NCI-H82 treated with DMSO at 0.1 percent for 48 hours (cell line): ENCODE results near the gene PDGFD.

Experiments used
- DNase-seq: peaks from one replicate; lab custom pipeline; 2025; ENCODE audit not compliant: unreplicated experiment; lab: John Stamatoyannopoulos, UW

PDGFD gene

GRCh38 chr11:103963648-103964047 is 200.3 kb downstream of the PDGFD start:
- DNase-seq: no peak

- no peak for DNase-seq
Observed at GRCh38 chr11:103961010-103961409, 202.9 kb downstream of the PDGFD start.

GRCh38 chr11:103960108-103960507 is 203.8 kb downstream of the PDGFD start:
- no peak for DNase-seq

DNA sequence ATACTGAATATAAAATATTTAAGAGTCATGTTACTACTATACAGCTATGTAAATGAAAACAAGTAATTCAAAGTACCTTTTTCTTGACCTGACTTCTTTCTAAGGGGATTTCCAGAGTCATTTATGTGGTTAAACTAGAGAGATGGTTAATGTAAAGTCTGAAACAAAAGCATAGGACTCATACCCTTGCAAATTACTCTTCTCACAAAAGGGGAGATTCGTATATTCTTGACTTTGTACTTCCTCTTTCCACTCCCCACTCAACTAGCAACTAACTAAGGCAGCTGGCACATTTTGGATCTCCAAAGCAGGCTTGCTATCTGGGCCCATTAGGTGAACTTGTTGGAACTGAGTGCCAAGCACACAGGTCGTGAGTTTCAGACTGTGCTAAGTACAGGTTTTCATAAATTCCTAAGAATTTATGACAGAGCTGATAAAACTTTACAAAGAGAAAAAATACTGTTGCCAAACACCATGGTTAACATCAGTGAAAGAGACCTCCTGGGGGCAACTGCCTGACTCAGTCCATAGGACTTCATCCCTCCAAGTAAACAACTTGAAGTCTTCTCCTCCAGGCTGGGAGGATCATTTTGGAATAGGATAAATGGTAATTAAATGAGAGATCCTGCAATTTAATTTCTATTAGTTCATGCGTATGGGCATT is 204.5 kb downstream of the PDGFD start:
- DNase-seq: no peak

DNA sequence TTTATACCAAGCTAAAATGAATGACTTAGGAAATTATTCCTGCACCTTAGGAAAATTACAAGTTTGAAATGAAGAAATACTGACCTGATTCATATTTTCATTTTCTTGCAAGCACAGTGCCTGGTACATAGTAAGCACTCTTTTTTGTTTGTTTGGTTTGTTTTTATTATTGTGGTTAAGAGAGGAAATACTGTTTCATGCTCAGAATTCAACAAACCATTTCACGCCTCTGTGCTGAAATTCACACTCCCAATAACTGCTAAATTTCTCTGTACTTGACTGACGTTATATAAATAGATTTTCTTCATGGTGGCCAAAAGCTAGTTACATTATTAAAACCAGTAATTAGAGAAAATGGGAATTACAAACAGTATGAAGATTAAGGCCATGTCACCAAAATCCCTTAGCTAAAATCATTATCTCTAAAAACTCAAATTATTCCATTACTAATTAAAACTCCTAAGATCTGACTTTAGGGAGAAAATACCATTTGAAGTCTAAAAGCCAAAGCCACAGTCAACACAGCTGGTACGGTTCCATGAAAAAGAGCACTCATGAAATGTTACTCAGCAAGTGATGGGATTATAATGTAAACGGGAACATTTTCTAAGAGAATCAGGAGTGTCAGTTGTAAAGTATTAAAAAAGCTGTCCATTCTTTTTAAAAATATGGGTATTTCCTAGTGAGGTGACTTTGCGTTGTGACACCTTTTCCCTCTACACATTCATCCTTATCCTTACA is 205.3 kb downstream of the PDGFD start:
- DNase-seq: no peak

DNA sequence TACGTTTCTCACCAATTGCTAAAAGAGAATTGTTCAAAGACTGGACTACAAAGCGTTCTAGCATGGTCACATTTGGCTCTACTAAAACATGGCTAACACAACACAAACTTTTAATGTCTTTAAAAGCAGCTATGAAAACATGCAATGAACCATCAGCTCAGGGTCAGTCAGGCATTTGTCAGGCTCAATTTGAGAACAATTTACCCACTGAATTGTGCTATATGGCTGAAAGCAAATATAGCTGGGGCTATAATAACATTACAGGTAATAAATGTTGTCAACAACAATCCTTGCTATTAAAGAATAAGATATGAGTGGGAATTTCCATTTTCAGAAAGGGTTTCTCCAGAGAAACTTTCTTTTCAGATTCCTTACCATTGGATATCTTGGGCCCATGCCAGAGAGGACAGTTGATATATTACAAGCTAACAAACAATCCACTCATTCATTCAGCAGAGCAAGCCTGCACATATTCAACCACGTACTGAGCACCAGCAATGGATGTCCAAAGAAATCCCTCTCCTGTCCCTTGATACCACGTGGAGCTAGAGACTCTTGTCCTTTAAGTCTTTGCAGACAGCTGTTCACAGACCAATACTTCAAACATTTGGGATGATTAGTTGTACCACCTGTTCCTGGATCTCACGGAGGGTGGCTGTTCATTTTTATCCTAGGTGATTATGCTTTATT is 210.0 kb downstream of the PDGFD start:
- peak; percentile 27 for DNase-seq

DNA sequence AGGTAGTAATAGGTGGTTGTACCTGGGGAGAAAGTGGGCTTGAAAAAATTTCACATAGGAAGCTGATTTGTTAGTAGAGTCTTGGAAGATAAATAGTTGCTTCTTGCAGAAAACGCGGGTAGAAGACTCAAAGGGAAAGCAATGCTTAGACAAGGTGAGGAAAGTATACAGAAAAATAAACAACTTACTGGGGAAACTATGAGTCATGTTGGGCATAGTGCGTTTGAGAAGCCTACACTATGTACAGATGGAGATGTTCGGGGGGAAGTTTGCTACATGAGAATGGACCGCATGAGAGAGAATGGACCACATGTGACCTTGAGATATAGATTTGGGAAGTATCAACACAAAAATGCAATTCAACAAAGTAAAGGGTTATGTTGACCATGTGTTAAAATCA is 214.2 kb downstream of the PDGFD start:
- DNase-seq: no peak

GRCh38 chr11:103948187-103948763 is 215.7 kb downstream of the PDGFD start:
- DNase-seq: no peak

DNA sequence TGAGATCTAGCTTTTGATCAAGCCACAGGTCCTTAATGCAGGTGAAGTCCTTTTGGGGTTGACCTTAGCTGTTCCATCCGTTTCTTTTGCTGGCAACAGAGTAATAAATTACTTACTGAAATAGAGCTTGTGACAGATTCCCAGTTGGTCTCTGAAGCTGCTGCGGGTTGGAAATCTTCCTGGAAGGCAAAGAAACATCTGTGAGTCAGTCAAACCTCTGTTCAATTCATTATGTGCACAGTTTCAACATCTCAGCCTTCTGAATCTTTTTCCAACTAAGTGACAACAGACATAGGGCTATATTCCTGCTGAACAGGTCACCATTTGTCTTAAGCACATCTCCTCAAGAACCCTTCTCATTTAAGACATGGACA is 216.4 kb downstream of the PDGFD start:
- no peak for DNase-seq

DNA sequence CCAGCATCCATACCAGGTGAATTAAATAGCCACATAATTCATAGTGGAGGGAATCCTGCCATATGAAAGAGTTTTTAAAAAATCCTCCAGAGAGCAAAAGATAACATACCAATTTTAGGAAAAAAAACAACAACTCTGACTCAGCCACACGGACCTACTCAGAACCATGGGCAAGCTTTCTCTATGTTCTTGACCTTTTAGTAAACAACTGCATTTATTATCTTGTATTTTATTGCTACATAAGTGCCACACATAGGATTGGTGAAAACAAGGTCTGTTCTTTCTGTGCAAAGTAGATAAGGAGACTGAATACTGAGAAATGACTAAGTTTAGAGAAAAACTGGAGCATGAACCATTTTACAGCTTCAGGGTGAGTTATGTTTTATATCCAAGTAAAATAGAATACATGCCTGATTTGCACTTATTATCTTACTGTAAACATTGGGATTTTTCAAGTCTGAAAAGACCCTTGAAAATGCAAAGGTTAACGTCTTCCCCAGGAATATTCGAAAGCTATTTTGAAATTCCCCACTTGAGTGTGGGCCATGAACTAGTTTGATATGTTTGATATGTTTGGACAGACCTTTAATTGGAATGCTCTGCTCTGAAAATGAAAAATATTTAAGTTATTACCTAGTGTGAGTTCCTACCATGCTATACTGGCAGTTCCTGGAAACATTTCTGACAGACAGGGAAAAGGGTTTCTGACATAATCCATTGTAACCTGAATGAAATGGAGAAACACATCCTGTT is 217.0 kb downstream of the PDGFD start:
- DNase-seq: no peak

GRCh38 chr11:103944251-103944940 is 219.6 kb downstream of the PDGFD start:
- DNase-seq: no peak

GRCh38 chr11:103942646-103943045 is 221.3 kb downstream of the PDGFD start:
- DNase-seq: no peak

GRCh38 chr11:103940551-103940950 is 223.4 kb downstream of the PDGFD start:
- no peak for DNase-seq

GRCh38 chr11:103939694-103940093 is 224.3 kb downstream of the PDGFD start:
- DNase-seq: no peak

GRCh38 chr11:103936059-103936458 is 227.9 kb downstream of the PDGFD start:
- DNase-seq: no peak

DNA sequence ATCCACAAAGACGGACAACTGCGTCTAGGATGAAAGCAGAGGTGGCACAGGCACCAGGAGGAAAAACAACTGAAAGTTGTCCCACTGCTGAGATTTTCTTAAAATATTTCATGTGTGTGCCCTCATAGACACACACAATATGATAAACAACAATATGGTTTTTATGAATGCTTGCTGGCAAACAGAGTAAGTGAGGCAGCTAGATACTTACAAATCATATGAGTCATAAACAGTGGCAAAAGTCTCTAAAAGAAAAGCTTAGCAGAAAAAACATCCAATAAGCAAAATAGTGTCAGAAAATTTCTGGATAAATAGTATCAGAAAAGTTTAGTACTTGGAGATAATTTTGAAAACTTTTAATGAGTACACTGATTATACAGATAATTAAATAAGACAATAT is 228.7 kb downstream of the PDGFD start:
- no peak for DNase-seq

DNA sequence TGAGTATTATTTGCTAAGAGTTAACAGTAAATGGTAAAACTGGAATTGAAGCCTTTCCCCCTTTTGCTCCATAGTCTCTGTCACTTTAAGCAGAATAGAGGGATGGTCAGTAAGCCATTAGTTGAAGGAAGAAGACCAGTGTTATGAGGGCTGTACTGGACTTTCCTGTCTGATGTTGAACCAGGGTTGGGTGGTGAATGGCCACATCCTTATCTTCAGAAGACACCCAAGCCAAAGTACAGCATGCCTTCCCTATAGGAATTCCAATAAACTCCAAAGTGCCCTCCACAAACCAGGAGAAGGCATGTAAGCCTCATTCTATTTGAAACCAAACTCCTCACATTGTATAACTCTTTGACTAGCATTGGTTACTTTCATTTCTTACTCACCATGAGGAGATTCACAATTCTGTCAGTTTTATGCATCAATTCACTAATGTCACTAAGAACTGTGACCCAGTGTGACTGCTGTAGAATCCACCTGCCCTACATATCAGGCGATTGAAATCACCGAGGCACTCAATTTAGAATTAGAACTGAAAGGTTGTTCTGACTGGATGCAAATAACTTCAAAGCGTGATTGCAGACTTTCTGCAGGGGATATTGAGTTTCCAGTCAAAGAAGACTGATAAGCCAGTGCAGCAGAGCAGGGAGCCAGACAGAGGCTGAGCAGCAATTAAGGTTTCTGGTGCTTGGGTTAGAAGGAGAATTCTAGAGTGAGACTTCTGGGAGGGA is 234.6 kb downstream of the PDGFD start:
- DNase-seq: no peak

- DNase-seq: peak; percentile 77
Observed at GRCh38 chr11:103928802-103929161, 235.2 kb downstream of the PDGFD start.

DNA sequence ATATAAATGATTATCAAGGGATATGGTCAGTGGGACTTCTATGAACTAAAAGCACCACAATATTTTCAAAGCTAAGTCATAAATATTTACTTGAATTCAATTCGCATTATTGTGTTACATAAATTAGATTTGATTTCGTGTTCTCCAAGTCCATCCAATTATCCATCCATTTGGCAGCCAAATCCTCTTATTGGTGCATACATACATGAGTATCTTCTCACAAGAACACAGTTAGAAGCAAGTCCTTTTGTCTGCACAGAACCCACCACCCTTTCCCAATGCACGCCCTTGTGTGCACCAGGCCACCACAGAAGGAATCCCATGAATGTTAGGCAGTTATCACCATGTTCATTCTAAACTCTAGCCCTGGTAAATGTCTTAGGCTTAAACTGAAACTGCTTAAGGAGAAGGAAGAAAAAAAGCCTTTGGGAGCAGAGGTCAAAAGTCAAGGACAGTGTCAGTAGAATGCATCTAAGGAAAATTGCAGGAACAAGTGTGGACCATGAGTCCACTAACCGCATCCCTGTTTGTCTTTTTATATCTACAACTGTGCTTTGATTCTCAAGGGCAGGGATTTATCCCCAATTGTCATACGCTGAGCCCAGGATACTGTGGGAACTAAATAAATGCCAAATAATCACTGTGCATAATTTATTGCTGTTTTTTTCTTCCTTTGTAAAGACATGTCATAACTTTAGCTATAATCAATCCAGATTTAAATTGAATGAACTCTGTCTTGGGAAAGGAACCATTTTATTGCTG is 235.7 kb downstream of the PDGFD start:
- peak; percentile 63 for DNase-seq
